ENCODE data around the gene NT5C2. TPM values are rescaled to one million over a fixed set of nuclear protein-coding genes. Genes with fewer than 3 reads are reported as not detected.
"Not testable (repeated sequence)": the region's sequence is repeated elsewhere in the genome, so short reads cannot be mapped to it uniquely, and the experiment has no call there.

NT5C2 gene
- polyA plus RNA-seq, 1 donor (not counting 4 experiments of a cell fraction or from before 2014, with no cell fraction given): 88.6 TPM

DNA sequence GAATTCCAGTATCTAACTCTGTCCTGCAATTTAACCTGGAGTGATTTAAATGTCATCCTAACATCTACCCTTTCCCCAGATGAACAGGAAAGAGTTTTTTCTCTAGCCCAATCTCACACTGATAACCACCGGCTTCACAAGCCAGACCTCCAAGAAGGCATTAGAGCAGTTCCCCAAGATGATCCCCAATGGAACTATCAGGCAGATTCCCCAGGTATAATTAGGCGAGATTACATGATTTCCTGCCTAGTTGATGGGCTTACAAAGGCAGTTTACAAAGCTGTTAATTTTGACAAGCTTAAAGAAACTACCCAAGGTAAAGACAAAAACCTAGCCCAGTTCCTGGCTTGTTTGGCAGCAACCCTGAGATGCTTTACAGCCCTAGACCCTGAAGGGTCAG lies 14.1 kb upstream of the NT5C2 start:
- Histone ChIP-seq H4K20me1 (ENCODE audit: control insufficient read depth, extremely low read depth, insufficient read depth, low read length) (no peaks in the 10 kb centered on the region), H3K4me3 (ENCODE audit: control insufficient read depth in 2 of 3, extremely low read depth in 1 of 3, insufficient read depth in 2 of 3, low read depth in 1 of 3, low read length in 3 of 3) (no peak overlapping the region), H3K27ac (ENCODE audit: control insufficient read depth, insufficient read depth, low read length) (no peak overlapping the region), H3K4me2 (ENCODE audit: control insufficient read depth, extremely low read depth, insufficient read depth, low read depth, low read length) (no peak overlapping the region), H3K4me1 (ENCODE audit: control insufficient read depth, extremely low read depth, insufficient read depth, low read length) (no peaks in the 10 kb centered on the region), H3K9me1 (ENCODE audit: control insufficient read depth, extremely low read depth, insufficient read depth, low read length) (no peaks in the 10 kb centered on the region), H3K36me3 (ENCODE audit: control insufficient read depth in 2 of 2, extremely low read depth in 1 of 2, insufficient read depth in 2 of 2, low read length in 2 of 2) (no peaks in the 10 kb centered on the region), H3K9me3 (ENCODE audit: control insufficient read depth, low read depth, low read length) (no peaks in the 10 kb centered on the region), H3K9ac (ENCODE audit: control insufficient read depth, extremely low read depth, insufficient read depth, low read length) (no peak overlapping the region), H2AFZ (ENCODE audit: control insufficient read depth, low read length) (no peak overlapping the region), H3K79me2 (ENCODE audit: control insufficient read depth, insufficient read depth, low read length) (no peaks in the 10 kb centered on the region), H3K27me3 (ENCODE audit: control insufficient read depth, extremely low read depth, insufficient read depth, low read length) (no peaks in the 10 kb centered on the region)
- dilution Hi-C loops (cut with MboI; ENCODE audit: extremely low pct_ligation_motif_present, low sequenced_read_pairs): no loop called here
- TF ChIP-seq EZH2 (IDR thresholded peaks at IDR 0.05; ENCODE audit: low read length): no peak
- TF ChIP-seq, protein P1, sequence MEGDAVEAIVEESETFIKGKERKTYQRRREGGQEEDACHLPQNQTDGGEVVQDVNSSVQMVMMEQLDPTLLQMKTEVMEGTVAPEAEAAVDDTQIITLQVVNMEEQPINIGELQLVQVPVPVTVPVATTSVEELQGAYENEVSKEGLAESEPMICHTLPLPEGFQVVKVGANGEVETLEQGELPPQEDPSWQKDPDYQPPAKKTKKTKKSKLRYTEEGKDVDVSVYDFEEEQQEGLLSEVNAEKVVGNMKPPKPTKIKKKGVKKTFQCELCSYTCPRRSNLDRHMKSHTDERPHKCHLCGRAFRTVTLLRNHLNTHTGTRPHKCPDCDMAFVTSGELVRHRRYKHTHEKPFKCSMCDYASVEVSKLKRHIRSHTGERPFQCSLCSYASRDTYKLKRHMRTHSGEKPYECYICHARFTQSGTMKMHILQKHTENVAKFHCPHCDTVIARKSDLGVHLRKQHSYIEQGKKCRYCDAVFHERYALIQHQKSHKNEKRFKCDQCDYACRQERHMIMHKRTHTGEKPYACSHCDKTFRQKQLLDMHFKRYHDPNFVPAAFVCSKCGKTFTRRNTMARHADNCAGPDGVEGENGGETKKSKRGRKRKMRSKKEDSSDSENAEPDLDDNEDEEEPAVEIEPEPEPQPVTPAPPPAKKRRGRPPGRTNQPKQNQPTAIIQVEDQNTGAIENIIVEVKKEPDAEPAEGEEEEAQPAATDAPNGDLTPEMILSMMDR (optimal IDR thresholded peaks at IDR 0.05 in 1 of 3, IDR thresholded peaks at IDR 0.05 in 1 of 3, conservative IDR thresholded peaks at IDR 0.05 in 1 of 3; ENCODE audit: extremely low read depth in 1 of 3, insufficient read depth in 2 of 3, low read length in 3 of 3): no peak
- DNase-seq (ENCODE audit: low read depth, low spot score): no peak
- no peak for FAIRE-seq

DNA sequence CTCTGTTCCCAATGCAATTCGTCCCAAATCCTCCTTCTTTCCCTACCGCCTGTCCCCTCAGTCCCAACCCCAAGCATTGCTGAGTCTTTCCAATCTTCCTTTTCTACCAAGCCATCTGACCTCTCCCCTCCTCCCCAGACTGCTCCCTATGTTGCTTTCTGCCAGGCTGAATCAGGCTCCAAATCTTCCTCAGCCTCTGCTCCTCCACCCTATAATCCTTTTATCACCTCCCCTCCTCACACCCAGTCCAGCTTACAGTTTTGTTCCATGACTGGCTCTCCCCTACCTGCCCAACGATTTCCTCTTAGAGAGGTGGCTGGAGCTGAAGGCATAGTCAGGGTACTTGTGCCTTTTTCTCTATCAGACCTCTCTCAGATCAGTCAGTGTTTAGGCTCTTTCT lies 13.6 kb upstream of the NT5C2 start:
- H3K9me1 ChIP-seq (ENCODE audit: control insufficient read depth, extremely low read depth, insufficient read depth, low read length); H3K79me2 ChIP-seq (ENCODE audit: control insufficient read depth, insufficient read depth, low read length); H4K20me1 ChIP-seq (ENCODE audit: control insufficient read depth, extremely low read depth, insufficient read depth, low read length); dilution Hi-C loops (cut with MboI; ENCODE audit: extremely low pct_ligation_motif_present, low sequenced_read_pairs); DNase-seq (ENCODE audit: low read depth, low spot score); H3K4me1 ChIP-seq (ENCODE audit: control insufficient read depth, extremely low read depth, insufficient read depth, low read length); H3K27ac ChIP-seq (ENCODE audit: control insufficient read depth, insufficient read depth, low read length); H3K4me3 ChIP-seq (ENCODE audit: control insufficient read depth in 2 of 3, extremely low read depth in 1 of 3, insufficient read depth in 2 of 3, low read depth in 1 of 3, low read length in 3 of 3); H3K27me3 ChIP-seq (ENCODE audit: control insufficient read depth, extremely low read depth, insufficient read depth, low read length); H3K4me2 ChIP-seq (ENCODE audit: control insufficient read depth, extremely low read depth, insufficient read depth, low read depth, low read length); H3K9ac ChIP-seq (ENCODE audit: control insufficient read depth, extremely low read depth, insufficient read depth, low read length); H3K9me3 ChIP-seq (ENCODE audit: control insufficient read depth, low read depth, low read length); H2AFZ ChIP-seq (ENCODE audit: control insufficient read depth, low read length); FAIRE-seq; H3K36me3 ChIP-seq (ENCODE audit: control insufficient read depth in 2 of 2, extremely low read depth in 1 of 2, insufficient read depth in 2 of 2, low read length in 2 of 2): not testable (repeated sequence)

DNA sequence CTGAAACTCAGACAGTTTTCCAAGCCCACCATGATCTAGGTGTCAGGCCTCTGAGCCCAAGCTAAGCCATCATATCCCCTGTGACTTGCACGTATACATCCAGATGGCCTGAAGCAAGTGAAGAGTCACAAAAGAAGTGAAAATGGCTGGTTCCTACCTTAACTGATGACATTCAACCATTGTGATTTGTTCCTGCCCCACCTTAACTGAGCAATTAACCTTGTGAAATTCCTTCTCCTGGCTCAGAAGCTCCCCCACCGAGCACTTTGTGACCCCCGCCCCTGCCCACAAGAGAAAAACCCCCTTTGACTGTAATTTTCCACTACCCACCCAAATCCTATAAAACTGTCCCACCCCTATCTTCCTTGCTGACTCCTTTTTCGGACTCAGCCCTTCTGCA lies 12.3 kb upstream of the NT5C2 start:
- H3K27me3 ChIP-seq (ENCODE audit: control insufficient read depth, extremely low read depth, insufficient read depth, low read length); H3K36me3 ChIP-seq (ENCODE audit: control insufficient read depth in 2 of 2, extremely low read depth in 1 of 2, insufficient read depth in 2 of 2, low read length in 2 of 2); H3K9me3 ChIP-seq (ENCODE audit: control insufficient read depth, low read depth, low read length); DNase-seq (ENCODE audit: low read depth, low spot score); H3K27ac ChIP-seq (ENCODE audit: control insufficient read depth, insufficient read depth, low read length); H3K79me2 ChIP-seq (ENCODE audit: control insufficient read depth, insufficient read depth, low read length); dilution Hi-C loops (cut with MboI; ENCODE audit: extremely low pct_ligation_motif_present, low sequenced_read_pairs); H3K4me3 ChIP-seq (ENCODE audit: control insufficient read depth in 2 of 3, extremely low read depth in 1 of 3, insufficient read depth in 2 of 3, low read depth in 1 of 3, low read length in 3 of 3); H3K9me1 ChIP-seq (ENCODE audit: control insufficient read depth, extremely low read depth, insufficient read depth, low read length); H2AFZ ChIP-seq (ENCODE audit: control insufficient read depth, low read length); FAIRE-seq; H3K4me2 ChIP-seq (ENCODE audit: control insufficient read depth, extremely low read depth, insufficient read depth, low read depth, low read length); H3K9ac ChIP-seq (ENCODE audit: control insufficient read depth, extremely low read depth, insufficient read depth, low read length); H3K4me1 ChIP-seq (ENCODE audit: control insufficient read depth, extremely low read depth, insufficient read depth, low read length); H4K20me1 ChIP-seq (ENCODE audit: control insufficient read depth, extremely low read depth, insufficient read depth, low read length): not testable (repeated sequence)

Measured in keratinocyte (primary cell).